GM19025 (cell line): Measurements from ENCODE around the gene CD84.
A peak's percentile ranks its signal among the peaks of the same experiment; 100 is the strongest.
"Not testable (repeated sequence)": the region's sequence is repeated elsewhere in the genome, so short reads cannot be mapped to it uniquely, and the experiment has no call there.

Experiments
- ATAC-seq: cut with Tn5 transposase; IDR thresholded peaks from one replicate; pipeline ENCODE4 v1.9.1; 2021; ENCODE audit warnings: mild to moderate bottlenecking, low read depth, moderate library complexity; ENCODE audit not compliant: unreplicated experiment

Gene CD84

DNA sequence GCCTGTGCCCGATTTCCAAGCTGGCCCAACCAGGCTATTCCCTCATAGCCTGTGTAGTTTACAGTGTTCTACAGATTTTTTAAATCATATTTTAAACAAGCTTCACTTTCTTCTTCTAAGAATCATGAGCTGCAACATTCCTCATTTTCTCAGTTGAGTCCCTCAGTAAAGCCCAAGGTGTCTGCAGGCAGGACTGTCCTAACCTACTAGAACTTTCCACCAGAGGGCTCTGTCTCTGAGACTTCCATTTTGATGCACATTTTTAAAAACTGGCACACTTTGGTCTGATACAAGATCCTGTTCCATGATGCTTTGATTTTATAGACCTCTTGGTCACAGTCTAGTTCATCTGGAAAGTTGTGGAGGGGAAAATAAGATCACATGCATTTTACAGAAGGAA is 34.6 kb downstream of the CD84 start:
- no peak for ATAC-seq

DNA sequence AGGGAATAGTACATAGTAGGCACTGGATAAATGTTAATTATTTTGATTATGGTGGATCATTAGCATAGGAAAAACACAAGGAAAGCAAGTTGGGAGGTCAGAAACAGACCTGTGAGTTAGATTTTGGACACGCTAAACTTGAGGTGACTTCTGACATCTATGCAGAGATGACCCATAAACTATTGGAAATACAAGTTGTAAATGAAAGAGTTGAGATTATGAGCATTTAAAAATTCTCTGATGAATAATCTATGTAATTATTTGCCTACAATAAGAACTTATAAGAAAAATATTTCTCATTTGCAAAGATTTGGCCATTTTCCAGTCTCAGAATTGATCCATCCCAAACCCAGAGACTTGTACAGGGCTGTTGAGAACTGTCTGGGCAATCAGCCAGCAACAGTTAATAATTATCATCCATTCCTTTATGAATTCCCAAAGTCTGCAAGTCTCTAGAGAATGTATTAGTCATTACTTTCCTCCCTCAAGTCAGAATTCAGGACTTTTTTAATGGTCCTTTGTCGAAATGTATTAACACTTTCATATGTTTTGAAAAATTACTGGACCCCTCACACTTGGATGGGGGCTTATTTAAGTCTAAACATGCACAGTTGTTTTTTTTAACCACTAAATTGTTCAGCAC is 36.9 kb downstream of the CD84 start:
- ATAC-seq = no peak

DNA sequence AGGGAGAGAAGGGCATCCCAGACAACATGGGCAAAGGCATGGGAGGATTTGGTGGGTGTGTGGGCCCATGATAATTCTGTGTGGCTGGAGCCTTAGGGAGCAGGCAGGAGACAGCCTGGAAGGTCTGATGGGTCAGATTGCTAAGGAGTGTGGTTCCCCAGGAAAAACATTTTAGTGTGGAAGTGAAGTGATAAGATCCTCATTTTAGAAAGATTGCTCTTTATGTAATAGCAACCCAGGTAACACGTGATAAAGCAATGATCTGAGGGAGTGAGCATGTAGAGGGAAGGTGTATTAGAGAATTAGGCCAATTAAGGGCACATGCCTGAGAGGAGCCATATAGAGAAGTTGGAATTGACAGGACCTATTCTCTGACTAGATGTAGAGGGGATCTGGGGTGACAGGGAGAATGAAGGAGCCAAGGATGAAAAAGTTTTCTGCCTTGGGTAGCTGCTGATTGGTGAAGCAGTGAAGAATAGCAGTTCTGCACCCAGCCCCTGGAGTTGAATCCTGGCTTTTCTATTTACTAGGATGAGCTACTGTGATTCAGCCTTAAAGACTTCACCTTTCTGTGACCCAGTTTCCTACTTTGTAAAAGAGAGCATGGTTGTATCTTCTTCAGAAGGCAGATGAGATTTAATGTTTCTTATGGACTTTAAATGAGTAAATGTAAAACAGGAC is 37.5 kb downstream of the CD84 start:
- ATAC-seq = no peak

DNA sequence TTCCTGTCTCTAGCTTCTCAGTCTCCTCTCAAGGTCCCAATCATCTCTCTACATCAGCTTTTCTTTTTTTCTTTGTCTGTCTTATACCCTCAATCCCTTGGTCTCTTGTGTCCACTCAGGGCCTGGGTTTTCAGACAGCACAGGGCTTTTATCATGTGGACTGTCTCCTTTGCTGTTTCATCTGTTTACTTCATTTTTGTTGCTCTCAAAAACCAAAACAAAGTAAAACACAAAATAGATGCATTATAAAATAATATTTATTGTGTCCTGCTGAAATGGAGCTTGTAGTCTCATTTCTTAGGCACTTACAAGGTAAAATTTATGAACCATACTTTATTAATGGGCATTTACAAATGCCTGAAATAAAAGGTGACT is 38.5 kb downstream of the CD84 start:
- no peak for ATAC-seq

DNA sequence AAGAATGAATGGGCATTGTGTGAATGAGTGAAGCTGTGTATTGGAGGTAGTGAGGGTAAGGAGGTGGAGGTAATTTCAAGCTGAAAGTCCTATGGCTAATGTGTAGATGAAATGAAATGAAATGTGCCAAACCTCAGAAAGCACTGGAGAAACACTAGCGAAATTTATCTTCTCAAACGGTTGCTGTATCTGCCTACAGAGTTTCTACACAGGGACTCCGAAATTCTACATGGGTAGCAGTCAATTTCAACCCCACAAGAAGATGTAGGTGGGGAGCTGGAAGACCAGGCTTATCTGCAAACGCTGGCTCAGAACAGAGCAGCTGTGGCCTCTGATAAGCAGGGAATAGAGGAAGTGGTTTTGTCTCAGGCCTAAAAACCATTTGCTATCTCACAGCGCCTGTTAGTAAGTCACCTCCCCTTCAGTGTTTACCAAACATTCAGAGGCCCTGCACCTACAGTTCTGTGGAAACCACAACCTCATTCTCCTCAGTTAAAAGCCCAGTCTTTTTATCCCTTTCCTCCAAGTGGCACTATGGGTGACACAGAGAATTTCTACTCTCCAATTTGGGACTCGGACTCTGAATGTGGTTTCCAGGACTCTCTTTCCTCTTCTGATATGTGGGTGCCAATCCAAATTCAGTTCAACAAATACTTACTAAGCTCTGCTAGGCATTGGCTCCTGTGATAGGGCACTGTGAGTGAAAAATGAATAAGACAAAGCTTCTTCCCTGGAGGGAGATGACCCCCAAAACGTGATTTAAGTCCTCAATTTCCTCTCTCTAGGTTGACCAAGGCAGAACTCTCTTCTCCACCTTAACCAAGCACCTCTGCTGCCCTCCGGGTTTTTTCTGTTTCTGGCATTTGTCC is 39.1 kb downstream of the CD84 start:
- ATAC-seq = peak; percentile 92

DNA sequence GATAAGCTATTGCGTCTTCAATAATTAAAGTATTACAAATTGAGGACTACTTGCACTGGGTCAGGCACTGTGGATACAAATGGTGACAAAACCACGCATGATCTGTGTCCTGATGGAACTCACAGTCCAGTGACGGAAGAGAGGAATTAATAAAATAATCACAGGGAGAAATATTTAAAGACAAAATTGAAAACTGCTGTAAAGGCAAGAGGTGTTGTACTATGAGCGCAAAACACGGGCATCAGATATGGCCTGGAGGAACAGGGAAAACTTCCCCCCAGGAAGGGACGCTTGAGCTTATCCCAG is 39.7 kb downstream of the CD84 start:
- ATAC-seq = no peak

DNA sequence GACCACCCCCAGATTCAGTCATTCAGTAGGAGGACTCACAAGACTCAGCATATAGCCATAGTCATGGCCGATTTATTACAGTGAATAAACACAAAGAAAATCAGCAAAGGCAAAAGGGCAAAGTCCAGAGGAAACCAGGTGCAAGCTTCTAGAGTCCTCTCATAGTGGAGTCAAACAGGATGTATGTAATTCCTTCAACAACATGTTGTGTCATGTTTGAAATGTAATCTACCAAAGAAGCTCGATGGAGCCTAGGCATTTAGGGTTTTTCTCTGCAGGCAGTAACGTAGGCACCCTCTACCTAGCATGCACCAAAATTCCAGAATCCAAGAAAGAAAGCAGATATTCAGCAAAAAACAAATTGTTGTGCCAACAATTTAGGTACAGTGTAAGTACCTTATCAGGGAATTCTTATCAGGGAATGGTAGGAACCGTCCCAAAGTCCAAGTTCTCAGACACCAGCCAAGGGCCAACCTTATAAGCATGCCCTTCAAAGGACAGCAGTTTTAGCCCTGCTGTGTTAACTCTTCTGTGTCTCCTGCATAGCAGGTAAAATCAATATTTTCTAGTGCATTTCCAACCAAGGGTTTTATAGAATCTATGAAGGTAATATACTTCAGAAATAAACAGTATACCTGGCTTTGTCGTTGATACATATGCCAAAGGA is 40.2 kb downstream of the CD84 start:
- no peak for ATAC-seq

DNA sequence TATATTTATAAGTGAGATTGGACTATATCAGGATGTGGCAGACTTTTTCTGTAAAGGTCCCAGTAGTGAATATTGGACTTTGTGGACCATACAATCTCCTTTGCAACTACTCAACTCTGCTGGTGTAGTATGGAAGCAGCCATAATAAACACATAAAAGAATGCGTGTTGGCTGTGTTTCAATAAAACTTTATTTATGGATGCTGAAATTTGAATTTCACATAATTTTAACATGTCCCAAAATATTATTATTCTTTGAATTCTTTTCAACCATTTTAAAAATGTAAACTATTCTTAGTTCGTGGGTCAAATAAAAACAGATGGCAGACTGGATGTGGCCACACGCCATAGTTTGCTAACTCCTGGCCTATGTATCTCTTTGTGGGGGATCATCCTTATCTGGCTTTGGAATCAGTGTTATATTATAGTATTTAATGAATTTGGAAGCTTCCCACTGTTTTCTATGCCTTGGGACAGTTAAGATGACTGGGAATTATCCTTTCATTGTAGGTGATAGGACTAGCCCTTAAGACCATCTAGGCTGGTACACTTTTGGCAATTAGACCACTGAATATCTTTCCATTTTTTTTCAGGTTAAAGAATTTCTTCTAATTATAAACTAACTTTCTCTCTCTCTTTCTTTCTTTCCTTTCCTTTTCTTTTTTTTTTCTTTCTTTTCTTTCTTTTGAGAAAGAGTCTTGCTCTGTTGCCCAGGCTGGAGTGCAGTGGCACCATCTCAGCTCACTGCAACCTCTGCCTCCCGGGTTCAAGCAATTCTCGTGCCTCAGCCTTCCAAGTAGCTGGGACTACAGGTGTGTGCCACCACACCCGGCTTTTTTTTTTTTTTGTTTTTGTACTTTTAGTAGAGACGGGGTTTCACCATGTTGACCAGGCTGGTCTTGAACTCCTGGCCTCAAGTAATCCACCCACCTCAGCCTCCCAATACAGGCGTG is 41.3 kb downstream of the CD84 start:
- no peak for ATAC-seq

DNA sequence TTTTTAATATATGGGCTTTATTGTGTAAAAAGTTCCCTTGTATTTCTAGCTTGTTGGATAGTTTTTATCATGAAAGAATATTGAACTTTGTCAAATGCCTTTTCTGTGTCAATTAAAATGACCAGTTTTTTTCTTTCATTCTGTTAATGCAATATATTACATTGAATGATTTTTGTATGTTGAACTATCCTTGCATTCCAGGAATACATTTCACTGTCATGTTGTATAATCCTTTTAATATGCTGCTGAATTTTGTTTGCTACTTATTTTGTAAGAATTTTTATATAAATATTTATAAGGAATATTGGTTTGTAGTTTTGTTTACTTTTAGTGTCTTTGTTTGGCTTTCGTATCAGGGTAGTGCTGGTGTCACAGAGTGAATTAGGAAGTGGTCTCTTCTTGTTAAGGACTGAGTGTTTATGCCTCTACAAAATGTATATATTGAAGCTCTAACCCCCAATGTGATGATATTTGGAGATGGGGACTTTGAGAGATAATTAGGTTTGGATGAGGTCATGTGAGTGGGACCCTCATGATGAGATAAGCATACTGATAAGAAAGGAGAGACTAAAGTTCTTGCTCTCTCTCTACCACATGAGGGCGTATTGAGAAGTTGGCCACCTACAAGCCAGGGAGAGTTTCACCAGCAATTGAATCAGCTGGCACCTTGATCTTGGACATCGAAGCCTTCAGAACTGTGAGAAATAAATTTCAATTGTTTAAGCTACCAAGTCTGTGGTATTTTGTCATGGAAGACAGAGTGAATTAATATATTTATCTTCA is 44.3 kb downstream of the CD84 start:
- ATAC-seq = no peak

DNA sequence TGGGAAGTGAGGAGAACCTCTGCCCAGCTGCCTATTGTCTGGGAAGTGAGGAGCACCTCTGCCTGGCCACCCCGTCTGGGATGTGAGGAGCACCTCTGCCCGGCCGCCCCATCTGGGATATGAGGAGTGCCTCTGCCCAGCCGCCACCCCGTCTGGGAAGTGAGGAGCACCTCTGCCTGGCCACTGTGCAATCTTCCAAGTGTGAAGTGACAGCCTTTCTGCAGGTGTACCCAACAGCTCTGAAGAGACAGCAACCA is 46.8 kb downstream of the CD84 start:
- not testable (repeated sequence) for ATAC-seq

DNA sequence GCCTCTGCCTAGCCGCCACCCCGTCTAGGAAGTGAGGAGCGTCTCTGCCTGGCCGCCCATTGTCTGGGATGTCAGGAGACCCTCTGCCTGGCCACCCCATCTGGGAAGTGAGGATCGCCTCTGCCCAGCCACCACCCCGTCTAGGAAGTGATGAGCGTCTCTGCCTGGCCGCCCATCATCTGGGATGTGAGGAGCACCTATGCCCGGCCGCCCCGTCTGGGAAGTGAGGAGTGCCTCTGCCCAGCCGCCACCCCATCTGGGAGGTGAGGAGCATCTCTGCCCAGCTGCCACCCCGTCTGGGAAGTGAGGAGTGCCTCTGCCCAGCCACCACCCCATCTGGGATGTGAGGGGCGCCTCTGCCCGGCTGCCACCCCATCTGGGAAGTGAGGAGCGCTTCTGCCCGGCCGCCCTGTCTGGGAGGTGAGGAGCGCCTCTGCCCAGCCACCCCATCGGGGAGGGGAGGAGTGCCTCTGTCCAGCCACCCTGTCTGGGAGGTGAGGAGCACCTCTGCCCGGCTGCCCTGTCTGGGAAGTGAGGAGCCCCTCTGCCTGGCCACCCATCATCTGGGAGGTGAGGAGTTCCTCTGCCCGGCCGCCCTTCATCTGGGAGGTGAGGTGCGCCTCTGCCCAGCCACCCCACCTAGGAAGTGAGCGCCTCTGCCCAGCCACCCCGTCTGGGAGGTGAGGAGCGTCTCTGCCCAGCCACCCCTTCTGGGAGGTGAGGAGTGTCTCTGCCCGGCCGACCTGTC is 47.3 kb downstream of the CD84 start:
- not testable (repeated sequence) for ATAC-seq

DNA sequence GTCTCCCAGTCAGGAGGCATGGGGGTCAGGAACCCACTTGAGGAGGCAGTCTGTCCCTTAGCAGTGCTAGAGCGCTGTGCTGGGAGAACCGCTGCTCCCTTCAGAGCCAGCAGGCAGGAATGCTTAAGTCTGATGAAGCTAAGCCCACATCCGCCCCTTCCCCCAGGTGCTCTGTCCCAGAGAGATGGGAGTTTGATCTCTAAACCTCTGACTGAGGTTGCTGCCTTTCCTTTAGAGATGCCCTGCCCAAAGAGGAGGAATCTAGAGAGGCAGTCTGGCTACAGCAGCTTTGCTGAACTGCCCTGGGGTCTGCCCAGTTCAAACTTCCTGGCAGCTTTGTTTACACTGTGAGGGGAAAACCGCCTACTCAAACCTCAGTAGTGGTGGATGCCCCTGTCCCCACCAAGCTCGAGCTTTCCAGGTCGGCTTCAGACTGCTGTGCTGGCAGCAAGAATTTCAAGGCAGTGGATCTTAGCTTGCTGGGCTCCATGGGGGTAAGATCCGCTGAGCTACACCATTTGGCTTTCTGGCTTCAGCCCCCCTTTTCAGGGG is 49.8 kb downstream of the CD84 start:
- ATAC-seq = not testable (repeated sequence)

DNA sequence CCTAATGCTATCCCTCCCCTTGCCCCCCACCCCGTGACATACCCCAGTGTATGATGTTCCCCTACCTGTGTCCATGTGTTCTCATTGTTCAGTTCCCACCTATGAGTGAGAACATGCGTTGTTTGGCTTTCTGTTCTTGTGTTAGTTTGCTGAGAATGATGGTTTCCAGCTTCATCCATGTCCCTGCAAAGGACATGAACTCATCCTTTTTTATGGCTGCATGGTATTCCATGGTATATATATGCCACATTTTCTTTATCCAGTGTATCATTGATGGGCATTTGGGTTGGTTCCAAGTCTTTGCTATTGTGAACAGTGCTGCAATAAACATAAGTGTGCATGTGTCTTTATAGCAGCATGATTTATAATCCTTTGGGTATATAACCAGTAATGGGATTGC is 55.5 kb downstream of the CD84 start:
- not testable (repeated sequence) for ATAC-seq

DNA sequence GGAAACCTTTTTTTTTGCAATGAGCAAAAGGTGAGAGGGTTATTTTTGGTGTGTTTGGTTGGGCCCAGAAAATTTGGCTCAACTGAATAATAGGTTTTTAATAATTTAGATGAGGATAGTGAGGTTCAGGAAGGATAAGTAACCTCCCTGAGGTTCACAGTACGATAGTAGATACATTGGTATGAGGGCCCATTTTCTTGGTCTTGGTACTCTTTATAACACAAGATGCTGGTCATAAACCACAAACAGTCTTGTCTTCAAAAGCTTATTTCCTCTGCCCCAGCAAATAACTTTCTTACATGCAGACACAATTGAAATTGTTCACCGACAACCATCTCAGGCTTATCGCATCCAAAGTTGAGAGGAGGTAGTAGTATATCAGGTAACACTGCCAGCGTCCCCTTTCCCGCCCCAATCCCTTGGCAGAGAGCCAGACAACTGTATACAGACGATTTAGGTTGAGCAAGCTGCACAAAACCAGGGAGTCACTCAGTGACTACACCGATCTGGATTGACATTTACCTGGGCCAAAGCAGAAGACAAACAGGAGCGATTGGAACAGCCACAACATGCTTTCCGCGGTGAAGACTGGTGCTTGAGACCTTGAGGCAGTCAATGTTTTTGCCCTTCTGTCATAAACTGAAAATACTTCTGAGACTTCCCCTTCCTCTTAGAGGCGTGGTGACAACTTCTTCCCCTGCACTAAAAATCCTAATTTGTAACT is 56.5 kb downstream of the CD84 start, which contains the start of gene SLAMF6:
Gene SLAMF6, minus strand, starts transcription at position 634 of the 724 bp plus-strand sequence. Its CDS starts 63 bp downstream, at position 571.
- peak; percentile 47 for ATAC-seq

DNA sequence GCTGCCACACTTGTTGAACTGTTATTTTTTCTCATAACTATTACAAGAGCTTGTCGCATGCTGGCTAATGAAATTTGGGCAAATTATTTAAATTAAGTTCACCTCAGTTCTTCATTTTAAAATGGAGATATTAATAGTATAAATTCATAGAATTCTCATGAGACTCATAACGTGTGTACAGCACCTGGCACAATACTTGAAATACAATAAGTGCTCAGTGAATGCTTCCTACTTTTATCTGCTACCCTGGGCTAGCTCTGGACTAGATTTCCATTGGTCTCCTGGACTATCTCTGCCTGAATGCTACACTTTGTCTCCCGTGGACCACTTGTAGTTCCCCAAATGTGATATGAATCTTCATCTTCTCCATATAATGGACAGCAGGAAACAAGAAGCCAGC is 57.2 kb downstream of the CD84 start:
- no peak for ATAC-seq

DNA sequence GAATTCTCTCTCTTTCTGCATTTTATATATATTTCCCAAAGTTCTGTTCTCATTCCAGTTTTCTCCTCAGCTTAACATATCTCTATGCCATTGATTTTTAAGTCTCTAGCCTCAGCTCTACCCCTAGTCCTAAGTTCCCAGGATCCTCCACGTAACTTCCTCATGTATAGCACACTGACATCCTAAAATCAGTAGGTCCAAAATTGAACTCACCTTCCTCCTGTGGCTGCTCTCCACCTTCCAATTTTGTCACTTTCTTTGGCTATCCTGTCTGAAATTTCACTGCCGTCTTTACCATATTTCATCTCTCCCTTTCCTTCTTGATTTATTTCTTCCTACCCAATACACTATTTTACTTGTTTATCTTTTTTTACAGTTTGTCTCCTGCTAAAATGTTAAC is 57.7 kb downstream of the CD84 start:
- ATAC-seq = no peak

DNA sequence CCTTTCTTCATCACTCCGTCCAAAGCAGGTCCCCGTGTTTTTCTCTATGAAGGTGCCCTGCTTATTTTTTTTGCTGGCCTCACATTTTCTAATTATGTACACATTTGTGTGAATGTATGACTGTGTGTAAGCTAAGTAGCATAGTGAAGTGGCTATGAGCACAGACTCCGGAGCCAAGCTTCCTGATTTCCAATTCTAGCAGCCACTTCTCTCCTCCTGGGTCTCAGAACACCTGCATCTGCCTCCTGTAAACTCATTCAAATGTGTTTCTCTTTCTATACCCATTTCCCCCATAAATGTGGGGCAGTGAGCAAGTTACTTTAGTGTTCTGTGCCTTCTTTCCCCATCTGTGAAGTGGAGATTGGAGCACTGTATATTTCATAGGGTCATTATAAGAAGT is 58.3 kb downstream of the CD84 start:
- ATAC-seq = no peak

DNA sequence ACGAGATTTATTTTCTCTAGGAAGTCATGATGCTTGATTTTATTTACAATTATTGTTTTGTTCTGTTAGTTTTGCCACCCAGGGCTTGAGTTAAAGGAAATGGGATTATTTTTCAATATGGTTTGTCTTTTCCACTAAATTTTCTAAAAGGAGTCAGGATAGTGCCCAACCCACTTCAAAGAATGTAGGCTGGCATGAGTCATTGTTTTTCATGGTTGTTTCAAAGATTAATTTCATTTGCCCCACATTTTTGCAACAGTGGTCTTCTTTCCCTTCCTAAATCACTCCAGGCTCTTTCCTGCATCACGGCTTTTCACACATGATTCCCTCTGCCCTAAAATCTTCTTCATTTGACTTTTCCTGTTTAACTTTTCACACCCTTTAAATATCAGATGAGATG is 58.7 kb downstream of the CD84 start:
- ATAC-seq = no peak
